GM12865 (cell line): ENCODE measurements around the gene AGAP3.

Source experiments
- DNase-seq: peaks from one replicate; pipeline ENCODE4 v3.0.0; 2010; ENCODE audit warnings: low read depth
- H3K4me3 ChIP-seq: 2 replicates; pipeline ENCODE4 v1.5.1; 2011; ENCODE audit warnings: mild to moderate bottlenecking, low read depth, low read length, control low read depth
- TF ChIP-seq, protein P1 (sequence below): IDR thresholded peaks from 2 replicates; pipeline ENCODE4 v1.5.1; 2011; ENCODE audit warnings: low read length, control low read depth, low read depth, inconsistent platforms; ENCODE audit not compliant: insufficient read depth; ENCODE audit errors: missing control alignments

The AGAP3 gene

DNA sequence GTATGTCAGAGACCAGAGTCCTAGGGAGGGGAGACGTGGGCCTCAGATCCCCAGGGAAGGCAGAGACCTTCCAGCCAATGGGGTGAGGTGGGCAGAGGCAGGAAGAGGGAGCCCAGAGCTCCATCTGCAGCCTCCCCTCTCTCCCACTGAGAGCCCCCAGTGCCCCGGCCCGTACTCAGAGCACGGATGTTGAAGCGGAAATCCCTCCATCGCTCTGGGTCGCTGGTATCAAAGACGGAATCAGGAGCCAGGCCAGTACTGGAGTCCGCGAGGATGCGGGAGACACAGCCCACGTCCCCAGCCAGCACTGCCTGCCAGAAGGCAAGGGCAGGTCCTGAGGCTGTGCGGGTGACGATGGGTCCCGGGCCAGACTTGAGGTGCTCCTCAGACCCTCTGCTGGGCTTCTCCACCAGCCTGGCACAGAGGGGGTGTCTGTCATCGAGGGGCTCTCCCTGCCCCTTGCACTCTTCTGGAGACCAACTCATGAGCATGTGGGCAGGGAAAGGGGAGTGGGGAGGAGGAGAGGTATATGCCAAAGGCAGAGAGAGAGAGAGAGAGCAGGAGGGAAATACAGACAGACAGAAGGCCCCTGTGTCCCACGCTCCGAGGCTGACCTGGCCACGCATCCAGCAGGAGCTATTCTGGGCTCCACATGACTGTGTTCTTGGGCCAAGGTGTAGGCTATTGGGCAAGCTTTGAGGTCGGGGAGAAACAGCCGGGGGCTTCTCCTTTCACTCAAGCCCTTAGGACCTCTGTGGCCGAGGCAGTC, 100.5 kb downstream of the AGAP3 start, which contains the start of gene ASB10:
Gene ASB10, minus strand, starts transcription at position 611 of the 769 bp plus-strand sequence. Its CDS starts 120 bp downstream, at position 491.
- TF ChIP-seq, protein P1, sequence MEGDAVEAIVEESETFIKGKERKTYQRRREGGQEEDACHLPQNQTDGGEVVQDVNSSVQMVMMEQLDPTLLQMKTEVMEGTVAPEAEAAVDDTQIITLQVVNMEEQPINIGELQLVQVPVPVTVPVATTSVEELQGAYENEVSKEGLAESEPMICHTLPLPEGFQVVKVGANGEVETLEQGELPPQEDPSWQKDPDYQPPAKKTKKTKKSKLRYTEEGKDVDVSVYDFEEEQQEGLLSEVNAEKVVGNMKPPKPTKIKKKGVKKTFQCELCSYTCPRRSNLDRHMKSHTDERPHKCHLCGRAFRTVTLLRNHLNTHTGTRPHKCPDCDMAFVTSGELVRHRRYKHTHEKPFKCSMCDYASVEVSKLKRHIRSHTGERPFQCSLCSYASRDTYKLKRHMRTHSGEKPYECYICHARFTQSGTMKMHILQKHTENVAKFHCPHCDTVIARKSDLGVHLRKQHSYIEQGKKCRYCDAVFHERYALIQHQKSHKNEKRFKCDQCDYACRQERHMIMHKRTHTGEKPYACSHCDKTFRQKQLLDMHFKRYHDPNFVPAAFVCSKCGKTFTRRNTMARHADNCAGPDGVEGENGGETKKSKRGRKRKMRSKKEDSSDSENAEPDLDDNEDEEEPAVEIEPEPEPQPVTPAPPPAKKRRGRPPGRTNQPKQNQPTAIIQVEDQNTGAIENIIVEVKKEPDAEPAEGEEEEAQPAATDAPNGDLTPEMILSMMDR, result no peak
- no peak for DNase-seq
- no peak within 1 kb of the TSS for H3K4me3 ChIP-seq

- no peak for DNase-seq
- no peak overlapping the region for H3K4me3 ChIP-seq
- TF ChIP-seq, protein P1, result no peak
These were observed 101.4 kb downstream of the AGAP3 start for GRCh38 chr7:151187409-151188251.

GRCh38 chr7:151188252-151188542, 101.9 kb downstream of the AGAP3 start:
- no peak overlapping the region for H3K4me3 ChIP-seq
- DNase-seq, result peak; percentile 26
- TF ChIP-seq, protein P1, result no peak

- TF ChIP-seq, protein P1, result no peak
- H3K4me3 ChIP-seq, result no peak overlapping the region
These were observed 102.8 kb downstream of the AGAP3 start for GRCh38 chr7:151189038-151189437.

GRCh38 chr7:151191544-151191943, 105.3 kb downstream of the AGAP3 start:
- TF ChIP-seq, protein P1, result no peak
- no peak for DNase-seq
- H3K4me3 ChIP-seq, result no peak overlapping the region

More at GRCh38 chr7:151189038-151189437, 102.8 kb downstream of the AGAP3 start:
- no peak for DNase-seq

DNA sequence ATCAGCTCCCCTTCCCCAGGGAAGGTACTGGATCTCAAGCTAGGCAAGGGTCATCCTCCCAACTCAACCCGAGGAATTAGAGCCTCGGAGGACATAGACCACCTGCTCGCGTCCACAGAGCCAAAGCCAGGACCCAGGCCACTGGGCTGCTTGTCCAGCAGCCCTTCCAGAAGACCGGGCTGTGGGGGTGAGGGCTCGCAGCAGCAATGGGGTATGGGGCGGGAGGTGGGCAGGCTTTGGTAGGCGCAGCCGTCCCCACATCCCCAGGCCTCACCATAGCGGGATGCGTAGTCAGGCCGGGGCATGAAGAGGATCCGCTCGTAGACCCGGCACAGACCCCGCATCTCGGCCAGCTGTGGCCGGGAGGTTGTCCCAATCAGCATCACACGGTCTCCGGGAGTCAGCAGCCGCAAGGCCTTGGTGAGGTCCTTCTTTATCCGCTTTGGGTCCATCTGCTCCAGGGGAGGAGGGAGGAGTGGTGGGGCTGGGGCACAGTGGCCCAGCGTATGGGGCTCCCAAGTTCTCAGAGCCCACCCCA, 105.8 kb downstream of the AGAP3 start:
- TF ChIP-seq, protein P1, result no peak
- no peak for DNase-seq
- no peak overlapping the region for H3K4me3 ChIP-seq
